Measurements from ENCODE around the gene FAM110C. TPM values are rescaled to one million over a fixed set of nuclear protein-coding genes. Genes with fewer than 3 reads are reported as not detected.

FAM110C gene
- total and polyA plus RNA-seq, 9 of the 15 experiments (the other 6 are each of a cell fraction or from before 2014, with no cell fraction given) = not detected

DNA sequence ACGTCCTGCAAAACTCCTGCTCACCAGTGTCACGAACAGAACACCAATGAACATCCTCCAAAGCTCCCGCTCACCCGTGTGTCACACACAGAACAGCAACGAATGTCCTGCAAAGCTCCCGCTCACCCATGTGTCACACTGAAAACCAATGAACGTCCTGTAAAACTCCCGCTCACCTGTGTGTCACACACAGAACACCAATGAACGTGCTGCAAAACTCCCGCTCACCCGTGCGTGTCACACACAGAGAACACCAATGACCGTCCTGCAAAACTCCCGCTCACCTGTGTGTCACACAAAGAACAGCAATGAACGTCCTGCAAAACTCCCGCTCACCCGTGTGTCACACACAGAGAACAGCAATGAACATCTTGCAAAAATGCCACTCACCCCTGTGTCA lies 20.5 kb upstream of the FAM110C start (continued):
- TF ChIP-seq, protein P1, sequence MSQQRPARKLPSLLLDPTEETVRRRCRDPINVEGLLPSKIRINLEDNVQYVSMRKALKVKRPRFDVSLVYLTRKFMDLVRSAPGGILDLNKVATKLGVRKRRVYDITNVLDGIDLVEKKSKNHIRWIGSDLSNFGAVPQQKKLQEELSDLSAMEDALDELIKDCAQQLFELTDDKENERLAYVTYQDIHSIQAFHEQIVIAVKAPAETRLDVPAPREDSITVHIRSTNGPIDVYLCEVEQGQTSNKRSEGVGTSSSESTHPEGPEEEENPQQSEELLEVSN (IDR thresholded peaks at IDR 0.05; ENCODE audit: borderline replicate concordance in 1 of 2, extremely low read depth in 1 of 2, insufficient read depth in 1 of 2, insufficient read length in 1 of 2, low read depth in 1 of 2, low read length in 1 of 2, poor library complexity in 1 of 2, severe bottlenecking in 1 of 2) = peak; percentile 33 to 80
- TF ChIP-seq SRSF1 (IDR thresholded peaks at IDR 0.05; ENCODE audit: low read depth, low read length) (no peak), L3MBTL2 (IDR thresholded peaks at IDR 0.05) (0 out of 2 replicates have a peak, but pooled peaks have one; percentile 14)

DNA sequence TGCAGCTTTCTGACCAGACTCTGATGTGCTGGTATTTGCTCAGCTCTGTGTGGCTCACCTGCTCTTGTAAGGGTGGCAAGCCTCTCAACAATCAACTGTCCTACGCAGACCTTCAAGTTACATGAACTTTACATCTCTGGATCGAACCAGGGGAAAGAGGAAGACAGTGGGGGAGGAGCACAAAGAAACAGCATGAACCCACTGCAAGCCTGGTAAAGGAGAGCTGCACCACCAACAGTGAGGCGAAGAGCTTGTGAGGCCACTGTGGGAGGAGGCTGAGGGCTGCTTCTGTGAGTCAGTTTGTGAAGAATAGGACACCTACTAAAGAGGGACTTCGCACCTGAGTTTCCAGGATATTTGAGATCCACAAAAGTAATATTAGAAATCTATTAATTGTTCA lies 18.8 kb upstream of the FAM110C start:
- BruUV-seq (replicated peaks) = no TSS peak
- FAIRE-seq (no peak), DNase-seq (ENCODE audit: extremely low read depth in 1 of 4, low spot score in 3 of 4) (no peak), ATAC-seq (no peak)
- WGBS (ENCODE audit: insufficient coverage, low coverage, missing lambda C conversion rate) = 0% methylated on average over 4 of the region's 4 CpGs
- H3K9me3 ChIP-seq (replicated peaks; ENCODE audit: control insufficient read depth, insufficient read depth, low read depth, low read length) = no peaks in the 10 kb centered on the region
- H3K36me3 ChIP-seq (ENCODE audit: control insufficient read depth, insufficient read depth, low read length) = no peaks in the 10 kb centered on the region
- POLR2A ChIA-PET = no interaction called here
- TF ChIP-seq ZNF239 (CRISPR knock-in tag; IDR thresholded peaks at IDR 0.05) = no peak
- no peak for TF ChIP-seq ZNF316 (IDR thresholded peaks at IDR 0.05)
- TF ChIP-seq, protein P2, sequence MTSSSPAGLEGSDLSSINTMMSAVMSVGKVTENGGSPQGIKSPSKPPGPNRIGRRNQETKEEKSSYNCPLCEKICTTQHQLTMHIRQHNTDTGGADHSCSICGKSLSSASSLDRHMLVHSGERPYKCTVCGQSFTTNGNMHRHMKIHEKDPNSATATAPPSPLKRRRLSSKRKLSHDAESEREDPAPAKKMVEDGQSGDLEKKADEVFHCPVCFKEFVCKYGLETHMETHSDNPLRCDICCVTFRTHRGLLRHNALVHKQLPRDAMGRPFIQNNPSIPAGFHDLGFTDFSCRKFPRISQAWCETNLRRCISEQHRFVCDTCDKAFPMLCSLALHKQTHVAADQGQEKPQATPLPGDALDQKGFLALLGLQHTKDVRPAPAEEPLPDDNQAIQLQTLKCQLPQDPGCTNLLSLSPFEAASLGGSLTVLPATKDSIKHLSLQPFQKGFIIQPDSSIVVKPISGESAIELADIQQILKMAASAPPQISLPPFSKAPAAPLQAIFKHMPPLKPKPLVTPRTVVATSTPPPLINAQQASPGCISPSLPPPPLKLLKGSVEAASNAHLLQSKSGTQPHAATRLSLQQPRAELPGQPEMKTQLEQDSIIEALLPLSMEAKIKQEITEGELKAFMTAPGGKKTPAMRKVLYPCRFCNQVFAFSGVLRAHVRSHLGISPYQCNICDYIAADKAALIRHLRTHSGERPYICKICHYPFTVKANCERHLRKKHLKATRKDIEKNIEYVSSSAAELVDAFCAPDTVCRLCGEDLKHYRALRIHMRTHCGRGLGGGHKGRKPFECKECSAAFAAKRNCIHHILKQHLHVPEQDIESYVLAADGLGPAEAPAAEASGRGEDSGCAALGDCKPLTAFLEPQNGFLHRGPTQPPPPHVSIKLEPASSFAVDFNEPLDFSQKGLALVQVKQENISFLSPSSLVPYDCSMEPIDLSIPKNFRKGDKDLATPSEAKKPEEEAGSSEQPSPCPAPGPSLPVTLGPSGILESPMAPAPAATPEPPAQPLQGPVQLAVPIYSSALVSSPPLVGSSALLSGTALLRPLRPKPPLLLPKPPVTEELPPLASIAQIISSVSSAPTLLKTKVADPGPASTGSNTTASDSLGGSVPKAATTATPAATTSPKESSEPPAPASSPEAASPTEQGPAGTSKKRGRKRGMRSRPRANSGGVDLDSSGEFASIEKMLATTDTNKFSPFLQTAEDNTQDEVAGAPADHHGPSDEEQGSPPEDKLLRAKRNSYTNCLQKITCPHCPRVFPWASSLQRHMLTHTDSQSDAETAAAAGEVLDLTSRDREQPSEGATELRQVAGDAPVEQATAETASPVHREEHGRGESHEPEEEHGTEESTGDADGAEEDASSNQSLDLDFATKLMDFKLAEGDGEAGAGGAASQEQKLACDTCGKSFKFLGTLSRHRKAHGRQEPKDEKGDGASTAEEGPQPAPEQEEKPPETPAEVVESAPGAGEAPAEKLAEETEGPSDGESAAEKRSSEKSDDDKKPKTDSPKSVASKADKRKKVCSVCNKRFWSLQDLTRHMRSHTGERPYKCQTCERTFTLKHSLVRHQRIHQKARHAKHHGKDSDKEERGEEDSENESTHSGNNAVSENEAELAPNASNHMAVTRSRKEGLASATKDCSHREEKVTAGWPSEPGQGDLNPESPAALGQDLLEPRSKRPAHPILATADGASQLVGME (CRISPR knock-in tag; IDR thresholded peaks at IDR 0.05) = no peak
- no peak for TF ChIP-seq ATF7 (IDR thresholded peaks at IDR 0.05)
- no peak for TF ChIP-seq ZNF445 (CRISPR knock-in tag; IDR thresholded peaks at IDR 0.05; ENCODE audit: low read depth)
- TF ChIP-seq ZFP36 (IDR thresholded peaks at IDR 0.05; ENCODE audit: low read depth, low read length, partially characterized antibody) = no peak
- TF ChIP-seq ZNF583 (CRISPR knock-in tag; IDR thresholded peaks at IDR 0.05) = no peak
- H3K79me2 ChIP-seq (ENCODE audit: control insufficient read depth, insufficient read depth, low read length) = no peaks in the 10 kb centered on the region
- no peak overlapping the region for H2AFZ ChIP-seq (ENCODE audit: low read depth, low read length)
- peaks cover 7 to 13% of the 10 kb centered on the region in 2 experiments; a peak in 4 of 5 replicates for H3K27me3 ChIP-seq (ENCODE audit: control insufficient read depth in 2 of 2, insufficient read depth in 2 of 2, low read length in 2 of 2)
- no peaks in the 10 kb centered on the region for H3K9me1 ChIP-seq (ENCODE audit: control insufficient read depth, insufficient read depth, low read length)
- CTCF ChIA-PET (ENCODE audit: low intra/inter-chr PET ratio) = no interaction called here
- H3K4me1 ChIP-seq (replicated peaks in 1 of 2; ENCODE audit: control insufficient read depth in 2 of 2, insufficient read depth in 2 of 2, low read length in 2 of 2) = peaks cover 0 to 5% of the 10 kb centered on the region in 2 experiments; a peak in 4 of 5 replicates
- H3K27ac ChIP-seq (ENCODE audit: extremely low read depth, low read depth, low read length) = no peak overlapping the region
- no peaks in the 10 kb centered on the region for H4K20me1 ChIP-seq (replicated peaks; ENCODE audit: control insufficient read depth, insufficient read depth, low read length)
- in situ Hi-C loops (cut with MboI) = no loop called here
- no peak overlapping the region for H3K4me3 ChIP-seq
- no peak overlapping the region for H3K4me2 ChIP-seq (ENCODE audit: insufficient read depth, low read length)
- intact Hi-C loops (cut with micrococcal nuclease) = no loop called here
- no peak overlapping the region for H3K9ac ChIP-seq (ENCODE audit: insufficient read depth in 1 of 2, low read depth in 2 of 2, low read length in 2 of 2)

Measured in K562 (cell line).